Panc1 (cell line): Measurements from ENCODE around the gene ADGRA1.

ENCODE experiments used
- CTCF ChIP-seq: fragments of 450-650 bp; IDR thresholded peaks from 2 replicates; pipeline ENCODE4 v1.5.1; 2017; ENCODE audit warnings: mild to moderate bottlenecking
- POLR2AphosphoS5 ChIP-seq: IDR thresholded peaks from 2 replicates; pipeline ENCODE4 v1.6.1; 2012; ENCODE audit warnings: mild to moderate bottlenecking, low read depth, low read length, moderate library complexity
- TF ChIP-seq, protein P1 (sequence below), 2 experiments: IDR thresholded peaks; 2 replicates each; pipeline ENCODE4 v1.6.1; 2011 to 2012; ENCODE audit warnings: low read depth in 2 of 2, control low read depth in 1 of 2, low read length in 1 of 2, mild to moderate bottlenecking in 1 of 2, moderate library complexity in 1 of 2; ENCODE audit not compliant: insufficient read depth in 1 of 2

- TF ChIP-seq CTCF (no peak), POLR2AphosphoS5 (no peak)
- TF ChIP-seq, protein P1, sequence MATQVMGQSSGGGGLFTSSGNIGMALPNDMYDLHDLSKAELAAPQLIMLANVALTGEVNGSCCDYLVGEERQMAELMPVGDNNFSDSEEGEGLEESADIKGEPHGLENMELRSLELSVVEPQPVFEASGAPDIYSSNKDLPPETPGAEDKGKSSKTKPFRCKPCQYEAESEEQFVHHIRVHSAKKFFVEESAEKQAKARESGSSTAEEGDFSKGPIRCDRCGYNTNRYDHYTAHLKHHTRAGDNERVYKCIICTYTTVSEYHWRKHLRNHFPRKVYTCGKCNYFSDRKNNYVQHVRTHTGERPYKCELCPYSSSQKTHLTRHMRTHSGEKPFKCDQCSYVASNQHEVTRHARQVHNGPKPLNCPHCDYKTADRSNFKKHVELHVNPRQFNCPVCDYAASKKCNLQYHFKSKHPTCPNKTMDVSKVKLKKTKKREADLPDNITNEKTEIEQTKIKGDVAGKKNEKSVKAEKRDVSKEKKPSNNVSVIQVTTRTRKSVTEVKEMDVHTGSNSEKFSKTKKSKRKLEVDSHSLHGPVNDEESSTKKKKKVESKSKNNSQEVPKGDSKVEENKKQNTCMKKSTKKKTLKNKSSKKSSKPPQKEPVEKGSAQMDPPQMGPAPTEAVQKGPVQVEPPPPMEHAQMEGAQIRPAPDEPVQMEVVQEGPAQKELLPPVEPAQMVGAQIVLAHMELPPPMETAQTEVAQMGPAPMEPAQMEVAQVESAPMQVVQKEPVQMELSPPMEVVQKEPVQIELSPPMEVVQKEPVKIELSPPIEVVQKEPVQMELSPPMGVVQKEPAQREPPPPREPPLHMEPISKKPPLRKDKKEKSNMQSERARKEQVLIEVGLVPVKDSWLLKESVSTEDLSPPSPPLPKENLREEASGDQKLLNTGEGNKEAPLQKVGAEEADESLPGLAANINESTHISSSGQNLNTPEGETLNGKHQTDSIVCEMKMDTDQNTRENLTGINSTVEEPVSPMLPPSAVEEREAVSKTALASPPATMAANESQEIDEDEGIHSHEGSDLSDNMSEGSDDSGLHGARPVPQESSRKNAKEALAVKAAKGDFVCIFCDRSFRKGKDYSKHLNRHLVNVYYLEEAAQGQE (IDR thresholded peaks at IDR 0.05; ENCODE audit: insufficient read depth in 1 of 2, low read depth in 2 of 2, low read length in 1 of 2): no peak
Observed at GRCh38 chr10:133097961-133098360, 10.2 kb downstream of the ADGRA1 start.
